DND-41 (cell line): ENCODE data around the gene ZNF326.

Experiments
- EZH2 ChIP-seq: IDR thresholded peaks from 3 replicates; pipeline ENCODE4 v1.6.1; 2012; ENCODE audit warnings: borderline replicate concordance, low read depth, mild to moderate bottlenecking, moderate library complexity, low read length, inconsistent platforms; ENCODE audit not compliant: severe bottlenecking
- TF ChIP-seq, protein P1 (sequence below): IDR thresholded peaks from 2 replicates; pipeline ENCODE4 v1.5.1; 2012; ENCODE audit warnings: borderline replicate concordance, low read length, moderate library complexity, mild to moderate bottlenecking; ENCODE audit not compliant: poor library complexity, severe bottlenecking; ENCODE audit errors: extremely low read depth

DNA sequence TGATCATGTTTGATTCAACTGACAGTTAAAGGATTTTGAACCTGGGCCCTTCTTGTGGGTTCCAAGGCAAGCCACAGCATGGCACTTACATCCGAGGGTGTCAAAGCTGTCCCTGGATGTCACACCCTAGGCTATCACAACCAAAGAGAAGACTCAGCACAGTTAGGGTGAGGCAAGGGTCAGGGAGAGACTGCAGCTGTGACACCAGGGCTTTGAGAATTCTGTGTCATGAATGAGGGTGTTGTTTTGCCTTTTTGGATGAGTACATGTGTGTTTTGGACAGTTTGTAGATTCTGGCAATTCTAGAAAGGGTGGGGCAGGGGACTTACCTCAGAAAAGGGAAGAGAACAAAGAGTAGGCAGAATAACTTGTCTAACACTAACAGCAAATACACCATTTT is 37.8 kb upstream of the ZNF326 start:
- TF ChIP-seq, protein P1, sequence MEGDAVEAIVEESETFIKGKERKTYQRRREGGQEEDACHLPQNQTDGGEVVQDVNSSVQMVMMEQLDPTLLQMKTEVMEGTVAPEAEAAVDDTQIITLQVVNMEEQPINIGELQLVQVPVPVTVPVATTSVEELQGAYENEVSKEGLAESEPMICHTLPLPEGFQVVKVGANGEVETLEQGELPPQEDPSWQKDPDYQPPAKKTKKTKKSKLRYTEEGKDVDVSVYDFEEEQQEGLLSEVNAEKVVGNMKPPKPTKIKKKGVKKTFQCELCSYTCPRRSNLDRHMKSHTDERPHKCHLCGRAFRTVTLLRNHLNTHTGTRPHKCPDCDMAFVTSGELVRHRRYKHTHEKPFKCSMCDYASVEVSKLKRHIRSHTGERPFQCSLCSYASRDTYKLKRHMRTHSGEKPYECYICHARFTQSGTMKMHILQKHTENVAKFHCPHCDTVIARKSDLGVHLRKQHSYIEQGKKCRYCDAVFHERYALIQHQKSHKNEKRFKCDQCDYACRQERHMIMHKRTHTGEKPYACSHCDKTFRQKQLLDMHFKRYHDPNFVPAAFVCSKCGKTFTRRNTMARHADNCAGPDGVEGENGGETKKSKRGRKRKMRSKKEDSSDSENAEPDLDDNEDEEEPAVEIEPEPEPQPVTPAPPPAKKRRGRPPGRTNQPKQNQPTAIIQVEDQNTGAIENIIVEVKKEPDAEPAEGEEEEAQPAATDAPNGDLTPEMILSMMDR = no peak
- TF ChIP-seq EZH2 = no peak
